GM19099 (cell line): ENCODE measurements around the gene ECM2.

Experiments used
- POLR2A ChIP-seq: IDR thresholded peaks from 3 replicates; pipeline ENCODE4 v1.6.1; 2011; ENCODE audit warnings: low read depth; ENCODE audit not compliant: insufficient read length; ENCODE audit errors: extremely low read depth

The ECM2 gene

DNA sequence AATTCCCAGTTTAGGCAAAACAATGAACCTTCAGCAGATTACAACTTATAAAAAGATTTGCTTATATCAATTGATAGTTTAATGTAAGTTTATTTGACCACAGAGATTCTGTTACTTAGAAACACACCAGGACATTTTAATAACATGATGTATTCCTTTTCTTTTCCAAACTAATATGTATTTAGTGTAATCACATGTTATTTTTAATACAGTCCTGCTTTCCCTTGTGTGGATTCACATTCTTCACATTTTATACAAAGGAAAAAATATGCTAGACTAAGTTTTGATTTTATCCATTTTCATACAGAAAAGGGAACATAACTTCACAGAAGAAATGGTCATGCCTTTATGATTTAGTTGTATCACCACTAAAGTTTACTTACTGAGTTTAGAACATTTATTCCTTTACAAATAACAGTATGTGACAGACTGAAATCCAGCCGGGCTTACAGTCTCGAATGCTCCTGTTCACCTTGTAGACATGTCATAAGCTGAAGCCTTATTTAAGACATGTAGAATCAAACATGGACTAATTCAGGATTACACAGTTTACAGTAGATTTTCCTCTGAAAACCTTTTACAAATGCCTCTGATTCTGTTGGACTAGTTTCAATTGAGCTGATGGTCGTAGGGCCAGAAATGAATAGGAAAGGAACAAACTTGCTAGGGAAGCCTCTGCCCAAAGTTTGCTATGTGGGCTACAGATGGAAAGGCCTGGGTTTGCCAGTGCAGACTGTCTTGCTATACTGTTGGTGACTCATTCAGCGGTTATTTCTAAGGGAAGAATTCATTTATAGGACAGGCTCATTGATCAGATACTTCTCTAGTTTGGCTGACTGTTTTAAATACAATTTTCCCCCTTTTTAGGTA is 46.9 kb downstream of the ECM2 start:
- TF ChIP-seq POLR2A, result no peak

GRCh38 chr9:92486371-92486770 is 49.4 kb downstream of the ECM2 start:
- no peak for TF ChIP-seq POLR2A

DNA sequence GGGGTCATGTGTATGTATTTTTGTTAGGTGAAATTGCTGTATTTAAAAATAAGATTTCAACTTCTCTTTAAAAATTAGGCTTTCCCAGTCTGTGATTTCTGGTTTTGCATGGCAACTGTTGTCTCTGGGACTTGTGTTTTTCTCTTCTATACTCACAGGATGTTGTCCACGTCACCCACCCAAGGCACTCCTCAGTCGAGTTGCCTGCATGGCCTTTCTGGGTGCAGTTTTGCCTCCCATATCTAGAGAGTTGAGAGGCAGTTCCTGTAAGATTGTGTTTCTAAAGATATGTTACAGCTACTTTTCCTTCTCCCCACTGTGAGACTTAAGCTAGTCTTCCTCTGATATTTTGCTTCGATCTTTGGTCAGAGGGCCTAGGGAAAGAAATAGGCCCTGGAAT is 51.2 kb downstream of the ECM2 start:
- no peak for TF ChIP-seq POLR2A

GRCh38 chr9:92483627-92484545 is 51.9 kb downstream of the ECM2 start:
- TF ChIP-seq POLR2A, result no peak

DNA sequence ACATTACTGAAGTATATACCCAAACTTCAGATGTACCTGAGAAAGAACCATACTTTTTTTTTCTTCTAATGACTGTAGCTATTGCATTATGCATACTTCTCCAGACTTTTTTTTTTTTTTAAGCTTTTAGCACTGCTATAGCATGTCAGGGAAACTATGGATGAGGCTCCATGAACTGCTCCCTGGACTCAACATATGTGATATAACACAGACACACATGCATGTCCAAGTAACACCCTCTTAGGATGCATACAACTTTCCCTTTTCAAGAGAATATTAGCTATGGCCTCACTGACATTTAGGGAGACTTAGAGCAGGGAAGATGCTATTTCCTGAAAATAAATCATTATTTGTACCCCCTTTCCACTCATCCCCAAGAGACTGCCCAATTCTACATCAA is 53.0 kb downstream of the ECM2 start:
- TF ChIP-seq POLR2A, result no peak

DNA sequence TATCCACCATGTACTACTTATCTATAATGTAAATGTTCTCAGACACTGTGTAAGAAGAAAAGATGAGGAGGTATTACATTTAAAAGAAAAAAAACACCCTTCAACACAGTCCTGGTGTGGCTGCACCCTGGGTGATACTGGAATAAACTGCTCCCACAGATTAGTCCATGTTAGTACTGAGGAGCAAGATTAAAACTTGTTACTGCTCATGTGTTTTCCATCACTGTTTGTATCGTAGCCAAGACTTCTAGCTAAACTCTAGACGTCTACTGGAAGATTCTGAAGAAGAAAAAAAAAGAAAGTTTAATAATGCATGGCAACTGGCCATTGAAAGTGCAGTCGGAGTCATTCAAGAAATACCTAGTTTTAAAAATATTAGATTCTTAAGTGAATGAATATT is 53.5 kb downstream of the ECM2 start, which contains the start of gene ASPN:
TSS of gene ASPN (minus strand) at position 178 of the 400 bp plus-strand sequence.
- no peak for TF ChIP-seq POLR2A

- TF ChIP-seq POLR2A, result no peak
Measured at GRCh38 chr9:92480986-92481633, 54.7 kb downstream of the ECM2 start.

DNA sequence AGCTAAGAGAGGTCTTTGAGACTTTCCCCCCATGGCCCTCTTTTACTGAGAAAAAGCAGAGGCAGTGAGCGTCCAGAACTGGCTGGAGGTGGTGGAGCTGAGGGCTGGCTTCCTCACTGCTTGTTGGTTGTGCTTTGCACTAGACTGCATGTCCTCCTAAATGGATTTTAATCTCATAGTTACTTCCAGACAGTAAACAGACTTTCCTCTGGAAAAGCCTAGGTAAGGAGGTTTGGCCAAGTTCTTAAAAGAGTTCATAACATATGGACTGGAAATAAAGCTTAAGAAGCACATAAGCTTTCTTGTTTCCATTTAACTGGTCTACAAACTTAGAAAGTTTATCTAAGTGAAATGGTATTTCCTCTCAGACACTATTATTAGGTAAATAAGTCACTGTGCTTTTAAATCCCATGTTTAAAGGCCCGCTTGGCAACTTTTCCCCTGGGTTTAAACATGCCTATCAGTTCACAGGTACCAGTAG is 55.5 kb downstream of the ECM2 start:
- TF ChIP-seq POLR2A, result no peak

DNA sequence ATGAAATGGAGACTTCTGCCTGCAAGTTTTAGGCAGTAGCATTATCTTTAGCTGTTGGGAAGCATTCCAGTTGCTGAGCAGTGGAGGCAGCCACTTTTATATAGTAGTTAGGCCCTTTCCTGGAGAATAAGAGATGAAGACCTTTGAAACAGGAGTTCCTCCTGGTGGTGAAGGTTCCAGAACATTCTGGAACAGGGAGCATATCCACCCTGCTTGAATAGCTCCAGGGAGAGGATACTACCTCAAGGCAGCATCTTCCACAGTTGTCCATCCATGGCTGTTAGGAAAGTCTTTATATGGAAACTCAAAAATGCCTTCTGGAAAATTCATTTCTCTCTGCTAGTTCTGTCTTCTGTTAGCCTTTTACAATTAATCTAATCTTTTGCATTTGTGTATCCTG is 56.4 kb downstream of the ECM2 start:
- TF ChIP-seq POLR2A, result no peak

DNA sequence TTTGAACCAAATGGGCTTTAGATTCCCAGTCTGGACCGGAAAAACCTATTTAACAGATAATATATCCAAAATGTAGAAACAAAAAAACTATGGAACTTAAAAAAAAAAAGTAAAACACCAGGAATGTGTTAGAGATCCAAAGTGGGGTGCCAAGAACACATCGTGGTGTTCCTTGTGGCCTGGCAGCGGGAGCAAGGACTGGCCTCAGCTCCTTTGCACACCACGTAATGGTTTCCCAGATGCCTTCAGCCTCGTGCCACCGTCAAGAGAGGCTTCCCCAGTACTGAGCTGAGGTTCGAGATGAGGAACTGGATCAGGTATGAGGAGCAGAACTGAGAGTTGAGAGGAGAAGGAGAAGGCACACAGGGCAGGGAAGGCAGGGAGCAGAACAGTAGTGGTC is 57.0 kb downstream of the ECM2 start:
- no peak for TF ChIP-seq POLR2A

- TF ChIP-seq POLR2A, result no peak
Measured at GRCh38 chr9:92476962-92477361, 58.8 kb downstream of the ECM2 start.

DNA sequence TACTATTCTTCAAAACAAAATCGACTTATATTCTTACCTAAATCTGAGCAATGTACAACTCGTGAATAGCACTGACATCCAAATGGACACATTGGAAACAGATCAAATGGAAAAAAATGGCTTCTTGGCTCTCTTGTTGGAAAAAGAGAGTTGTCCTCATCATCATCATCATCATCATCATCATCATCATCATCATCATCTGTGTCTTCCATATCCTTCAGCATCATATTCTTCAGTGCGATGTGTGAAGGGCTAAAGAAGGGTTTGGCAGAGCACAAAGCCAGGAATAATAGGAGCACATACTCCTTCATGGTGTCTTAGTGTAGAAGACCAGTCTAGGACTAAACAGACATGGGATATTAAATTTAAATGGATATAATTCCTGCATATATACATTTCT is 61.2 kb downstream of the ECM2 start:
- TF ChIP-seq POLR2A, result no peak

DNA sequence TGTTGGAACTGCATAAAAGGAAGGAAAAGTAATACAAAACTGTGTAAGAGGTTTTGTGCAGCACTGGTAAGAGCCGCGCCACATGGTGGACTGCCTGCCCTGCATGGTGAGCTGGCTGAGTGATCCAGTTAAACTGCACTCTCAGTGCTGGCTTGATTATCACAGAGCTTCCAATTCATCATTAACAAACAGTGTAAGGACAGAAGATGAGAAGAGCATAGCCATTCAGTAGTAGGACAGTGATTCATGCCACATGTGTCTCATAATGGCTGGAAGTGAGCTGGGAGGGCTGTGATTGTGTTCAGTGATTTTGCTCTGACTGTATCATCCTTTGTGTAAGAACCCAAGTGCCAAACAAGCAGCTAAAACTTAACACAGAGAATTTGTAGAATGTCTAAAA is 67.6 kb downstream of the ECM2 start:
- TF ChIP-seq POLR2A, result no peak

DNA sequence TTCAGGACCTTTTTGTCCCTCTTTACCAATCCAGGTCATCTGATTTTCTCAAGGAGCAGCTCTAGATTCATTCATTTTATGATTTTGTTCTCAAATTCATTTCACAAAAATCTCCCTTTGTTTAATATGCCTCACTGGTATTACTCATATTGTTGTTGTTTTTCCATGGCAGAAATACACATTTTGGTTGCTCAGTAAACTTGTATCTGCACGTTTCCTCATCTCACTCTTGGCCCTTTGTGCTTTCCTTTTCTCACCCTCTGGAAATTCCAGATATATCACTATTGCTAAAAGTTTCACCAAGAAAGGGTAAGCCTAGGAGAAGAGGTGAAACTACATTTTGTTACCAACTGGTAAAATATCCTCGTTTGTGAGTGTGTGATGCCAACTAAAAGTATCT is 68.3 kb downstream of the ECM2 start:
- TF ChIP-seq POLR2A, result no peak

DNA sequence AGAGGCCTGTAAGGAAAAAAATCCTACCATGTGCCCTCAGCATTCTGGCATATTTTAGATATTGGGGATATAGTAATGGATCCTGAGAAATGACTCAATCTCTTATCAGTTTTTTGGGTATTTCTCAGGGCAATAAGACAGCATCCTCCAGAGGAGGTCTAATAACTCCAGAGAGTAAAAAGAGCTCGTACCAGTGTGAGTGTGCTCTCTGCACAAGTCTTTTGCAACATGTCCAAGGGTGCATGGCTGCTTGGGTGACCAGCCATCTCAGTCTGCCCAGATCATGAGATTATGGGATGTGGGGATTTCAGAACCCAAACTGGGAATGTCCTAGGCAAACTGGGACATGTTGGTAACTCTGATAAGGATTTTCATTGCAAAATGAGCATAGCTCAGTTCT is 68.7 kb downstream of the ECM2 start:
- TF ChIP-seq POLR2A, result no peak

DNA sequence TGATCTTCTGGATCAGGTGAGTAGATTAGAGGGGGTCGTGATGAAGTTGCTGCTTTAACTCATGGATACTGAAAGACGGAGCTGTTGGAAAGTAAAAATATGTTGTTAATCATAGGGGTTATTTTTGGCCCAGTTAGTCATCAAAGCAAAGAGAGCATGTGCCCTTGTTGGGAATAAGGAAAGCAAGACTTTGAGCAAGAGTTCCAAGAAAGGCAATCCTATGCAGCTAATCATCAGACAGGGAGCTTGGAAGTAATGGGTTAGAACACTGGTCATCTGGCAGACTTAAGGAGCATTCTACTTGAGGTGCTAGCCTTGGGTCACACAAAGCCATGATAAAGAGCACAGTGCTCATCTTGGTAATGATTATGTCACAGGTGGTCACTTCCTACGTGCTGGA is 71.8 kb downstream of the ECM2 start:
- TF ChIP-seq POLR2A, result no peak

DNA sequence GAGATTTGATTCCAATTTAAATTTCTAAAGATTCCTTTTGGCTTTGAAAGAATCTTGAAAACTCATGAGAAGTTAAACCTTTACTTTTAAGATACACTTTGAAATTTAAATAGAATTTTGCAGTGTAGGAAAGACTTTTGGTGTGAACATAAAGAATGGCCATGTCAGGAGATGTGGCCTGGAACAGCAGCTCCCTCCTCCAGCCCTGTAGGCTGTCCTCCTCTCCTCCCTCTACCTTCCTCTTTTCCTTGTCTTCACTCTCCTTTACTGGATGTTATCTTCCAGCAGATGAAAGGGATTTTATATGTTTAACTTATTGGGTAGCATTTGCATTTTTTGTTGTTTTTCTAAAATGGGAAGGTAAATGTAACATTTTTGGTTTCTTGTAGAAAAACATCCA is 72.4 kb downstream of the ECM2 start:
- no peak for TF ChIP-seq POLR2A
